Stimulated activated naive CD4-positive, alpha-beta T cell treated with Interleukin-2 at 50 U/mL for 16 hours (primary cell): Measurements from ENCODE around the gene PLXNB1.
A peak's percentile ranks its signal among the peaks of the same experiment; 100 is the strongest.
"Not testable (repeated sequence)": the region's sequence is repeated elsewhere in the genome, so short reads cannot be mapped to it uniquely, and the experiment has no call there.

Source experiments
- DNase-seq: peaks from one replicate; lab custom pipeline; 2025; lab: John Stamatoyannopoulos, UW

PLXNB1 gene

GRCh38 chr3:48465531-48466378 is 35.9 kb upstream of the PLXNB1 start:
- peak; percentile 76 for DNase-seq

GRCh38 chr3:48465237-48465530 is 35.3 kb upstream of the PLXNB1 start:
- no peak for DNase-seq

GRCh38 chr3:48464713-48465221 is 34.9 kb upstream of the PLXNB1 start:
- no peak for DNase-seq

DNA sequence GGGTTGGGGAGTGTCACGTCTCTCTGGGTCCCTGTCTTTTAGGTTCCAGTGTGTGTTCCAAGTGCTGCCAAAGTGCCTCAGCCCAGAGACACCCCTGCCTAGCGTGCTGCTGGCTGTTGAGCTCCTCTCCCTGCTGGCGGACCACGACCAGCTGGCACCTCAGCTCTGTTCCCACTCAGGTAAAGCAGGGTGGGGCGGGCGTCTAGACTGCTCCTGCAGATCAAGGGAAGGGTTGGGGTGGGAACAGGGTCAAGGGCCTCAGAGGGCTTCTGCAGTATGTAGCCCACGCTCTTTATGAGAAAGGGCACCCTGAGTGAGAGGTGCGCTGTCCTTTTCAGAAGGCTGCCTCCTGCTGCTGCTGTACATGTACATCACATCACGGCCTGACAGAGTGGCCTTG is 33.8 kb upstream of the PLXNB1 start:
- no peak for DNase-seq

DNA sequence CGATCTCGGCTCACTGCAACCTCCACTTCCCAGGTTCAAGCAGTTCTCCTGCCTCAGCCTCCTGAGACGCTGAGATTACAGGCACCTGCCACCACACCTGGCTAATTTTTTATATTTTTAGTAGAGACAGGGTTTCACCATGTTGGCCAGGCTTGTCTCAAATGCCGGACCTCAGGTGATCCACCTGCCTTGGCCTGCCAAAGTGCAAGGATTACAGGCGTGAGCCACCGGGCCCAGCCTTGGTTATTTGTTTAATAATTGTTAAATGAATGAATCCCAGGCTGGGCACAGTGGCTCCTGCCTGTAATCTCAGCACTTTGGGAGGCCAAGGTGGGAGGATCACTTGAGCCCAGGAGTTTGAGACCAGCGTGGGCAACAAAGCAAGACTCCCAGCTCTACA is 31.9 kb upstream of the PLXNB1 start:
- DNase-seq: not testable (repeated sequence)

- no peak for DNase-seq
Measured at GRCh38 chr3:48460517-48460902, 30.6 kb upstream of the PLXNB1 start.

- no peak for DNase-seq
Measured at GRCh38 chr3:48459773-48460516, 30.1 kb upstream of the PLXNB1 start.

- no peak for DNase-seq
Measured at GRCh38 chr3:48459331-48459730, 29.4 kb upstream of the PLXNB1 start.

DNA sequence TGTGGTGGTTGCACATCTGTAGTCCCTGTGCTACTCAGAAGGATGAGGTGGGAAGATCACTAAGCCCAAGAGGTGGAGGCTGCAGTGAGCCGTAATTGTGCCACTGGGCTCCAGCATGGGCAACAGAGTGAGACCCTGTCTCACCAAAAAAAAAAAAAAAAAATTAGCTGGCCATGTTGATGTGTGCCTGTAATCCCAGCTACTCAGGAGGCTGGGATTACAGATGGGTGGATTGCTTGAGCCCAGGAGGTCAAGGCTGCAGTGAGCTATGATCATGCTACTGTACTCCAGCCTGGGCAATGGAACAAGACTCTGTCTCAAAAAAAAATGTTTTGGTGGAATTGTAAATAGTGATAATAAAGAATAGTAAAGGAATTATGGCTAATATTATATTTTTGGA is 26.6 kb upstream of the PLXNB1 start:
- DNase-seq: no peak

DNA sequence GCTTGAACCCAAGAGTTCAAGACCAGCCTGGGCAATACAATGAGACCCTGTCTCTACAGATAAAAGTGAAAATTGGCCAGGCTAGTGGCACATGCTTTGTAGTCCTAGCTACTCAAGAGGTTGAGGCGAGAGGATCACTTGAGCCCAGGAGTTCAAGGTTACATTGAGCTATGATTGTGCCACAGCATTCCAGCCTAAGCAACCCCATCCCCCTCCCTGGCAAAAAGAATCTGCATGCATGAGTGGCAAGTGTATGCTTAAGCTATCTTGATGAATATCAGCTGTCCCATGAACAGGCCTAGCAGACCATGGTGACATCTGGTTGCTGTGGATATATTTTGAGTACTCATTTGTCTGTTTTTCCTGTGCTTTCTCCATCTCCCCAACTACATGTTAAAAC is 21.4 kb upstream of the PLXNB1 start:
- DNase-seq: no peak

- peak; percentile 82 for DNase-seq
Measured at GRCh38 chr3:48446425-48447193, 16.7 kb upstream of the PLXNB1 start, which contains the start of gene ATRIP. Gene ATRIP (plus strand): TSS chr3:48446737. CDS start chr3:48446846, 109 bp downstream.

- DNase-seq: no peak
Measured at GRCh38 chr3:48446043-48446424, 16.1 kb upstream of the PLXNB1 start.

DNA sequence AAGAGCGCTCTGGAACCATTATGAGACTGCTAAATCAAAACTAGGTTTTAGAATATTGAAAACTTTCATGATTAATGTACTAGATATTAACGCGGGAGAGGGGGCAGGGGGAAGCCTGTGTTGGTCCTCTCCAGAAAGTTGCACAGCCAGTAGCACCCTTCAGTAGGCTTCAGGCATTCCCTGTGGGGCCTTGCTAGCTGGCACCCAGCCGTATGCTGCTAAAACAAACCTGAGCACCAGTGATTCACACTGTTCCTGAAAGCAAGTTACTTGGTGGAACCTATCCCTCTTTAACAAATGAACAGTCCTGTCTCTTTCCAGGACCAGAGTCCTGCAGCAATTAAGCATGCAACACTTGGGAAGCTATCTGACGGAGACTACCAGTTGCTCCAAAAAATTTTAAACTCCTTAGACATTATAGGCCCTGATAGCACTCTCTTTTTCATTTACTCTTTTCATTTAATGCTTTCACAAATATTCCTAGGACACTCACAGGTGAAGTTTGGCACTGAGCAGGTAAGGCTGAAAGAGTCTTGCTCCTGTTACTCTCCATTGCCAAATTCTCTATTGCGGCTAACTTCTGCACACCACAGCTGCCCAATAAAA is 15.5 kb upstream of the PLXNB1 start:
- DNase-seq: no peak

- no peak for DNase-seq
Measured at GRCh38 chr3:48441940-48442339, 12.1 kb upstream of the PLXNB1 start.

DNA sequence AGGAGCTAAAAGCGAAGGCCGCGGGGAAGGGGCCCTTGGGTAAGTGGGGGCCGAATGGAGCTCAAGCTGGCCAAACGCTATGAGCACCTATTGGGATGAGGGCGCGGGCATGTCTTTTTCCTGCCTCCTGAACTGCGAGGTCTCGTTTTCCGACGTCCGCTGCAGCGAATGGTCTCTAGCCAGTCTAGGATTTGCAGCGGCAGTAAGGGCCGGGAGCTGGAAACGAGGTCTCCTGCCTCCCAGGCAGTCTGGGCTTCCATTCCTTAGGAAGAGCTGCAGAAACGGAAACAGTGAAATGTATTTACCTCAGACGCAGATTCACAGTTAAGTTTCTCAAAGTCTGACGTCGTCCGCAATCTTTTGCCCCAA is 10.7 kb upstream of the PLXNB1 start:
- DNase-seq: no peak

GRCh38 chr3:48439820-48440589 is 10.1 kb upstream of the PLXNB1 start, which contains the start of the genes CCDC51 and TMA7:
Gene CCDC51 (minus strand): TSS chr3:48440119. CDS start chr3:48435128, 4,991 bp downstream.
Gene TMA7 (plus strand): TSS chr3:48440257. CDS start chr3:48440297, 40 bp downstream.
- peak; percentile 98 for DNase-seq

DNA sequence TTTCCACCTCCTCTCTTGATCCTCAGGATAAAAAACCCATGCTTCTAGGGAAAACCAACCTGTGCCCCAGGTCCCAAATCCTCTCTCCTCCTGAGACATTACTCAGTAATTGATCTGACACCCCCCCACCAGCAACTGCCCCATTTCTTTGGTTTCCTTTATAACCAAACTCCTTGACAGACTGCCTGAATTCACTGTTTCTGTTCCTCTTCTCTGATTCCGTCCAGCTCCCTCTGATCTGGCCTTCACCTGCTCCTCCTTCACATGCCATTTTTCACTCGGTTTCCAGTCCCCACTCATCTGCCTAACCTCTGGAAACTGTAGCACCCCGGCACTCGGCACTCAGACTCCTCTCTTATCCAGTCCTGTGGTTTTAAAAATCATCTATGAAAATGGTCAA is 7.9 kb upstream of the PLXNB1 start:
- no peak for DNase-seq

DNA sequence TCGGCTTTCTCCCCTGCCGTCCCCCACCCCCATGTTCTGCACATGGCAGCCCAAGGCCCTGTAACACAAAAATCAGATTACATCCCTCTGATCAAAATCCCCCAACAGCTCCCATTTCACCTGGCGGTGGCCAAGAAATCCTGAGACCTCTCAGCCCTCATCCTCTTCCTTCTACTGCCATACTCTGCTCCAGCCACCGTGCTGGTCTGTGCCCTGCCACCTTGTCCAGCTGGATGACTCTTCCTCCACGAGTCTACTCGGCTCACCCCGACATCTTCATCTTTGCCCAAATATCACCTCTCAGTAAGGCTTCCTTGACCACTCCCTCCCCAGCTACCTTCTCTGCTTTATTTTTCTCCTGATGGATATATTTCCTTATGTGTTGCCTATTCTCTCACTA is 7.0 kb upstream of the PLXNB1 start:
- no peak for DNase-seq

DNA sequence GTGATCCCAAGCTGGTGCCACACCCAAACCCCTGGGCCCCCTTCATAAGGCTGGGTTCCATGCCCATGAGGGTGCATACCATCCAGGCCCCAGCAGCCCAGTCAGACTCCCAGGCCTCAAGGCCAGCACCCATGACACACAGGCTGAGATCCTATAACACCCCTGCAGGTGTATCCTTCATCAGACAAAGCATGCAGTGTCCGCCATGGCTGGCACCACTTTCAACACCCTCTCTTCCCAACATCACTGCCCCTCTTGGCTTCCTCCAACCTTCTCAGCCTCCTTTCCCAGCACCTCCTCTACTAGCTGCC is 6.5 kb upstream of the PLXNB1 start:
- DNase-seq: no peak

DNA sequence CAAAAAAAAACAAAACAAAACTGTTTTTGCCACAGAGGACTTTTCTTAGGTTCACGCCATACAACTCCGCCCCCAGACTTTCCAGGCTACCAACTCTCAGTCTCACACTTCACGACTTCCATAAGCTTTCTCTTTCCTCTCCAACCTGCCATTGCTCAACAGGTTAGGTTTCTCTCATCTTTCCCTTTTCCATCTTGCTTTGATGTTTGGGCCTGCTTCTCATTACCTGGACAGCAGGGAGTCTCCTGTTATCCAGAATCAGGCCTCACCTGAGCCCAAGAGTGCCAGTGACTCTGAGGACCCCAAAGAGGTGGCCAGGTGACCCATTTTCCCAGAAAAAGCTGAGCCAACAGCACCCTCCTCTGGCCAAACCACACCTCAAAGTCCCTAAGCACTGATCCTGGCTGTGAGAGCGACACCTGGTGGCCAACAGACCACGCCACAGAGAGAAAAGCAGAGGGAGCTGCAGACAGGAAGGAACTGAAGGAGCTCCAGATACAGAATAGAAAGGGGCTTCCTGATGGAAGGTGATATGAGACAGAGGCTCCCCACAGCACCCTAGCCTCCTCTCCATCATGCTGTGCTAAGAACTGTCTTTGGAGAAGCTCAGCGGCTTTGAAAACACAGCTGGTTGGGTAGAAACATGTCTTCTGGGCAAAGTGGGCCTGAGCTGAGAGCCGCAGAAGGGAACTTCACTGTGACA is 6.0 kb upstream of the PLXNB1 start:
- peak; percentile 81 for DNase-seq

GRCh38 chr3:48435223-48435595 is 5.3 kb upstream of the PLXNB1 start:
- no peak for DNase-seq
